ENCODE measurements around the gene CD52.
A peak's percentile ranks its signal among the peaks of the same experiment; 100 is the strongest.

Gene CD52

DNA sequence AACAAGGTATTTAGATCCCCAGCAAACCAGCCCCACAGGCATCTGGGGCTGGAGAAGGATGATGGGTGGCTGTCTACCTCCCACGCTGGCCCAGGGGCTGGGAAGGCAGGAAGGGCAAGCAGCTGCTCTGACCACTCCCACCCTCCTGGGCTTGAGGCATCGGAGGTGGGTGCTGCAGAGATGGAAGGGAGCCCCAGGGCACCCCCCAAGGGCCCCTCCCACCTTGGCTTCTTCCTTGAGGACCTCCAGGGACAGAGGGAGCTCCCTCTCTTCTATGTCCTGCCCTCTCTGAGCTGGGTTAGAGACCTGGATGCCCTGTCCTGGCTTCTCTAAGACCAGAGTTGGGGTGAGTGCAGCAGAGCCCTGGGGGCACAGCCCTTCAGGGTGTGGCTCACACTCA, 3.1 kb downstream of the CD52 start:
- DNase-seq (ENCODE audit: low spot score): no peak
- TF ChIP-seq, protein P1, sequence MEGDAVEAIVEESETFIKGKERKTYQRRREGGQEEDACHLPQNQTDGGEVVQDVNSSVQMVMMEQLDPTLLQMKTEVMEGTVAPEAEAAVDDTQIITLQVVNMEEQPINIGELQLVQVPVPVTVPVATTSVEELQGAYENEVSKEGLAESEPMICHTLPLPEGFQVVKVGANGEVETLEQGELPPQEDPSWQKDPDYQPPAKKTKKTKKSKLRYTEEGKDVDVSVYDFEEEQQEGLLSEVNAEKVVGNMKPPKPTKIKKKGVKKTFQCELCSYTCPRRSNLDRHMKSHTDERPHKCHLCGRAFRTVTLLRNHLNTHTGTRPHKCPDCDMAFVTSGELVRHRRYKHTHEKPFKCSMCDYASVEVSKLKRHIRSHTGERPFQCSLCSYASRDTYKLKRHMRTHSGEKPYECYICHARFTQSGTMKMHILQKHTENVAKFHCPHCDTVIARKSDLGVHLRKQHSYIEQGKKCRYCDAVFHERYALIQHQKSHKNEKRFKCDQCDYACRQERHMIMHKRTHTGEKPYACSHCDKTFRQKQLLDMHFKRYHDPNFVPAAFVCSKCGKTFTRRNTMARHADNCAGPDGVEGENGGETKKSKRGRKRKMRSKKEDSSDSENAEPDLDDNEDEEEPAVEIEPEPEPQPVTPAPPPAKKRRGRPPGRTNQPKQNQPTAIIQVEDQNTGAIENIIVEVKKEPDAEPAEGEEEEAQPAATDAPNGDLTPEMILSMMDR (conservative IDR thresholded peaks at IDR 0.05; ENCODE audit: low read depth): no peak
- H3K27ac ChIP-seq: peak overlapping the region; percentile 26
- CTCF ChIA-PET: interaction anchor here (0.6 to 1.7 kb wide), 13 partner anchors 13 to 209 kb away, joined by 3 to 9 read pairs (median 4); partner anchors contain the start of genes CEP85, PDIK1L and ZNF593
- POLR2A ChIA-PET (ENCODE audit: low non-redundant PET): no interaction called here

DNA sequence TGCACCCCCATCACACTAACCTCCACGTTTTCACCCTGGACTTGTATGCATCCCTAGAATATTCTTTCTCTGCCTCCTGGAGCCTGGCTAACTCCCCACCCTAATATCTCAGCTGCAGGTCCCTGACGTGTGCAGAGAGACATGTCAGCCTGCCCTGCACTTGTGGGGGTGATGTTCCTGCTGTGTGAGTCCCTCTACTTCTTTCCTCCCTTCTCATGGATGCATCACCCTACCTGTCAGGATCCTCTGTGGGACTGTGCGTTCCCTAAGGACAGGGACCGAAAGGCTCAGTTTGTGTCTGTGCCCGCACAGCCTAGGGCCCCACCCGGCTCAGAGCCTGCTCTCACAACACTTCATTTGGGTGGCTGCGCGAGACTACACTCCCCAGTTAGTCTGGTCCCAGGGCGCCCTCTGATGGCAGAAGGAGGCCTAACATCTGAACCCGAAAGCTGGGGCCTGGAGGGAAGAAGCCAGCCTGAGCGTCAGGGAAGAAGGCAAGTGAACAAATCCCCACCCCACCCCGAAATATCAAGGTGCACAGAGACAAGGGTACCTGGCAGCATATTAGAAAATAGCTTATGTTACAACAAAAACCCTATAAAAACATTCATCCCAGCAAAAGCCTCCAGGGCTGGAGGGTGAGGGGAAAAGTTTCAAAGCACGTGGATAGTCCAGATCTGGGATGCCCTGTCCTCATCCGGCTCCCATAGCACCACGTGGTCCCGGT, 3.7 kb downstream of the CD52 start:
- ChIA-PET CTCF (interaction anchor here (0.6 to 1.7 kb wide), 35 partner anchors 9 to 1329 kb away, joined by 3 to 9 read pairs (median 4); partner anchors contain the start of genes CEP85, PDIK1L, UBXN11 and ZNF593), POLR2A (ENCODE audit: low non-redundant PET) (no interaction called here)
- TF ChIP-seq, protein P1 (conservative IDR thresholded peaks at IDR 0.05; ENCODE audit: low read depth): peak; percentile 89
- peak; percentile 71 for DNase-seq (ENCODE audit: low spot score)
- peak overlapping the region; percentile 26 for H3K27ac ChIP-seq

DNA sequence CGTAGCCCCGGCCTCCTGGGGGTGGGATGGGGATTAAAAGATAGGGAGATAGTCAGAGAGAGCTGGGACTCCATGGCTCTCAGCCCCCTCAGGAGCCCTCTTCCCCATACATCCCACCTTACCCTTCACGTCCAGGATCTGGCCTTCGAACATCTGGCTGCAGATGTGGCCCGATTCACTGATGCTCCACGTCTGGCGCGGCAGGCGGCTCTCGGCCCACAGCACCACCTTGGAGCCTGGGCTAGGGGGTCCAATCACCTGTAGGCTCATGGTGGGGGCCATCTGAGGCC, 4.2 kb downstream of the CD52 start:
- ChIA-PET POLR2A (ENCODE audit: low non-redundant PET) (no interaction called here), CTCF (interaction anchor here (0.6 to 1.4 kb wide), 30 partner anchors 8 to 1328 kb away, joined by 3 to 9 read pairs (median 4); partner anchors contain the start of genes CEP85, PDIK1L, UBXN11 and ZNF593)
- TF ChIP-seq, protein P1 (conservative IDR thresholded peaks at IDR 0.05; ENCODE audit: low read depth): no peak
- peak overlapping the region; percentile 26 for H3K27ac ChIP-seq
- no peak for DNase-seq (ENCODE audit: low spot score)

DNA sequence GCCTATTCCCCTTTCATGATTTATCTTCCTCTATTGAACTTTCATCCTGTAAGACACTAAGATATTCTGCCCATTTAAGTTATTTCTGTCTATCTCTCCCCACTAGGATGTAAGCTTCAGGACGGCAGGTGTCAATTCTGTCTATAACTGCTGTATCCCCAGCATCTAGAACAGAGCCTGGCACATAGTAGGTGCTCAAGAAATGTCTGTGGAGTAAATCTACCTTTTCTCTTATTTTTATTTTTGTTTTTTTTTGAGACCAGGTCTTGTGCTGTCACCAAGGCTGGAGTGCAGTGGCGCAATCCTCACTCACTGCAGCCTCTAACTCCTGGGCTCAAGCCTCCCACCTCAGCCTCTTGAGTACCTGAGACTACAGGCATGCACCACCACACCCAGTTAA, 5.6 kb downstream of the CD52 start:
- no peak overlapping the region for H3K27ac ChIP-seq
- CTCF ChIA-PET: interaction anchor here (0.7 kb wide), 1 partner anchor 8 kb away, joined by 3 read pairs; no protein-coding TSS in a partner anchor
- POLR2A ChIA-PET (ENCODE audit: low non-redundant PET): interaction anchor here (0.7 kb wide), 1 partner anchor 46 kb away, joined by 6 read pairs; no protein-coding TSS in a partner anchor
- DNase-seq (ENCODE audit: low spot score): no peak
- TF ChIP-seq, protein P1 (conservative IDR thresholded peaks at IDR 0.05; ENCODE audit: low read depth): no peak

DNA sequence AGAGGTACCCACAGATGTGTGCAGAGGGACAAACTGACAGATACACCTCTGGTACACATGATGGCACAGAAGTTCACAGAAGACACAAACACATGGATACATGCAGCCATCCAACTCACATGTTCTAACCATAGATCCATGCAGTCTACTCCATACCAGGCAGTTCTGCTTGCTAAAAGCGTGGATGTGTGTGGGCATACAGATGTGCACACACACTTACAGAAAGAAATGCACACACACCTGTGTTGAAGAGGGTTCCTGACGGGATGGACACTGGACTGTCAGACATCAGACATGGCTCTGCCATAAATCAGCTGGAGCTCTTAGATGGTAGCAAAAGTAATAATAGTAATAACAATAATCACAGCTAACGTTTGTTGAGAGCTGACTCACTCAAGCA, 6.8 kb downstream of the CD52 start:
- ChIA-PET POLR2A (ENCODE audit: low non-redundant PET) (no interaction called here), CTCF (no interaction called here)
- no peak for DNase-seq (ENCODE audit: low spot score)
- H3K27ac ChIP-seq: no peak overlapping the region
- TF ChIP-seq, protein P1 (conservative IDR thresholded peaks at IDR 0.05; ENCODE audit: low read depth): no peak

DNA sequence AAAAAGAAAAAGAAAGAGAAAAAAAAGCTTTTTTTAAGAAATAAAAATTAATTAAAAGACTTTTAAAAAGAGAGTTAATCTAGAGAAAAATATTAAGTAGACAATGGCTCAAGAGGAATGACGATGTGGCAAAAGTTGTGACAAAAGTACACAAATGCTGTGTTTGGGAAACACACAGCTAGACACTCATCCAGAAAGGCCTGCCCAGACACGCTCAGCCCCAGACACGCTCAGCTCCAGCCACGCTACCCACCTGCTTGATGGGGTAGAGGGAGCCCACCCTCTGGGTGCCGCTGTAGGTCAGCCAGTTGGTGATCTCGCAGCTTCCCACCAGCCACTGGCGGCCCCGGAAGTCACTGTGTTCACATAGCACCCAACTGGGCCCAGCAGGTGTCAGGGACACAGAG, 10.2 kb downstream of the CD52 start:
- H3K27ac ChIP-seq: peak overlapping the region; percentile 61
- TF ChIP-seq, protein P1 (conservative IDR thresholded peaks at IDR 0.05; ENCODE audit: low read depth): no peak
- CTCF ChIA-PET: interaction anchor here (0.7 kb wide), 1 partner anchor 36 kb away, joined by 5 read pairs; no protein-coding TSS in a partner anchor
- POLR2A ChIA-PET (ENCODE audit: low non-redundant PET): no interaction called here
- peak; percentile 51 for DNase-seq (ENCODE audit: low spot score)

Measured in RWPE1 (cell line).